HepG2 (cell line): Measurements from ENCODE around the gene MARS1. TPM values are rescaled to one million over a fixed set of nuclear protein-coding genes. Genes with fewer than 3 reads are reported as not detected.

Experiments used
- AKNA ChIP-seq: sonication (generic); formaldehyde crosslinking; IDR thresholded peaks from 2 replicates; pipeline ENCODE4 v1.4.0; 2020; ENCODE audit warnings: missing genetic modification reagents, borderline replicate concordance
- ATF3 ChIP-seq: sonication (generic); formaldehyde crosslinking; IDR thresholded peaks from 2 replicates; pipeline ENCODE4 v1.4.0; 2020; ENCODE audit warnings: missing genetic modification reagents
- DR1 ChIP-seq: sonication (generic); formaldehyde crosslinking; IDR thresholded peaks from 2 replicates; pipeline ENCODE4 v1.8.0; 2021; ENCODE audit warnings: mild to moderate bottlenecking, missing genetic modification reagents, inconsistent platforms
- FOSL2 ChIP-seq: sonication (generic); formaldehyde crosslinking; IDR thresholded peaks from 2 replicates; pipeline ENCODE4 v1.4.0; 2020; ENCODE audit warnings: missing genetic modification reagents
- FOXC1 ChIP-seq: sonication (generic); formaldehyde crosslinking; IDR thresholded peaks from 2 replicates; pipeline ENCODE4 v1.8.0; 2022; ENCODE audit warnings: mild to moderate bottlenecking, missing genetic modification reagents, borderline replicate concordance
- NCOA2 ChIP-seq: sonication (generic); formaldehyde crosslinking; IDR thresholded peaks from 2 replicates; pipeline ENCODE4 v1.8.0; 2022; ENCODE audit warnings: inconsistent platforms
- NFKB2 ChIP-seq: sonication (generic); formaldehyde crosslinking; IDR thresholded peaks from 2 replicates; pipeline ENCODE4 v1.4.0; 2020; ENCODE audit warnings: missing genetic modification reagents, borderline replicate concordance
- NR2C2 ChIP-seq: sonication (generic); formaldehyde crosslinking; IDR thresholded peaks from 2 replicates; pipeline ENCODE4 v1.4.0; 2020; ENCODE audit warnings: missing genetic modification reagents, mild to moderate bottlenecking, moderate library complexity, borderline replicate concordance
- PHF21A ChIP-seq: sonication (generic); formaldehyde crosslinking; IDR thresholded peaks from 2 replicates; pipeline ENCODE4 v1.5.0; 2020; ENCODE audit warnings: mild to moderate bottlenecking, missing genetic modification reagents
- PITX1 ChIP-seq: sonication (generic); formaldehyde crosslinking; IDR thresholded peaks from 2 replicates; pipeline ENCODE4 v1.5.1; 2020; ENCODE audit warnings: mild to moderate bottlenecking, missing genetic modification reagents
- PTBP1 ChIP-seq: fragments of 200-400 bp; formaldehyde crosslinking; IDR thresholded peaks from 2 replicates; pipeline ENCODE4 v1.6.1; 2018; ENCODE audit warnings: low read length, low read depth; ENCODE audit not compliant: poor library complexity, severe bottlenecking
- RNF219 ChIP-seq: sonication (generic); formaldehyde crosslinking; IDR thresholded peaks from 2 replicates; pipeline ENCODE4 v1.5.0; 2020; ENCODE audit warnings: mild to moderate bottlenecking, missing genetic modification reagents
- SALL1 ChIP-seq: sonication (generic); formaldehyde crosslinking; IDR thresholded peaks from 2 replicates; pipeline ENCODE4 v1.8.0; 2022; ENCODE audit warnings: mild to moderate bottlenecking, missing genetic modification reagents
- SMARCC2 ChIP-seq: fragments of 450-650 bp; IDR thresholded peaks from 2 replicates; pipeline ENCODE4 v1.6.1; 2017; ENCODE audit warnings: antibody characterized with exemption, mild to moderate bottlenecking
- ZBTB44 ChIP-seq: sonication (generic); formaldehyde crosslinking; IDR thresholded peaks from 2 replicates; pipeline ENCODE4 v1.4.0; 2020; ENCODE audit warnings: missing genetic modification reagents
- ZNF34 ChIP-seq: sonication (generic); formaldehyde crosslinking; IDR thresholded peaks from 2 replicates; pipeline ENCODE4 v1.4.0; 2020; ENCODE audit warnings: mild to moderate bottlenecking, missing genetic modification reagents, borderline replicate concordance
- ZNF343 ChIP-seq: sonication (generic); formaldehyde crosslinking; IDR thresholded peaks from 2 replicates; pipeline ENCODE4 v1.4.0; 2020; ENCODE audit warnings: mild to moderate bottlenecking, missing genetic modification reagents
- ZNF383 ChIP-seq: sonication (generic); formaldehyde crosslinking; IDR thresholded peaks from 2 replicates; pipeline ENCODE4 v1.4.0; 2020; ENCODE audit warnings: missing genetic modification reagents, mild to moderate bottlenecking, borderline replicate concordance
- polyA plus RNA-seq, 8 experiments: library from polyadenylated mRNA; depleted of rRNA in 3 of 8; stranded (reverse) in 7 of 8; unstranded in 1 of 8; fragments of >200 nt; fragmentation: Illumina TruSeq in 4 of 8; extraction: Trizol in 4 of 8; gene quantifications; 2 replicates each; pipeline versions ENCODE4 v1.2.1 to v1.2.3, GENCODE V29; 2011 to 2016; ENCODE audit warnings: low read depth in 4 of 8, missing spikeins in 1 of 8, mixed read lengths in 1 of 8; ENCODE audit not compliant: insufficient read depth in 1 of 8
- total RNA-seq, 5 experiments: library from RNA; depleted of rRNA; stranded (reverse); fragments of >200 nt; fragmentation: Illumina TruSeq; extraction: Trizol; gene quantifications; 2 replicates each; pipeline ENCODE4 v1.2.3, GENCODE V29; 2016; ENCODE audit warnings: low read depth in 1 of 5
- TF ChIP-seq, protein P1 (sequence below): sonication (generic); formaldehyde crosslinking; IDR thresholded peaks from 2 replicates; pipeline ENCODE4 v1.4.0; 2020; ENCODE audit warnings: mild to moderate bottlenecking, missing genetic modification reagents

Gene MARS1
- total and polyA plus RNA-seq, 2 of the 13 experiments (the other 11 are each of a cell fraction or from before 2014, with no cell fraction given): 115 to 181 TPM

- TF ChIP-seq FOSL2 (peak; percentile 81), NFKB2 (CRISPR knock-in tag) (no peak), DR1 (CRISPR knock-in tag) (no peak; the same call in 1 of the 2 replicates), ZBTB44 (CRISPR knock-in tag) (no peak), PITX1 (CRISPR knock-in tag) (peak; percentile 94), PTBP1 (no peak), AKNA (CRISPR knock-in tag) (no peak), NR2C2 (CRISPR knock-in tag) (peak; percentile 89), SMARCC2 (no peak), ATF3 (CRISPR knock-in tag) (peak; percentile 76), FOXC1 (CRISPR knock-in tag) (peak; percentile 68; the same call in 1 of the 2 replicates), ZNF343 (CRISPR knock-in tag) (peak; percentile 87), RNF219 (CRISPR knock-in tag) (0 out of 2 replicates have a peak, but pooled peaks have one; percentile 76), PHF21A (peak; percentile 99), ZNF383 (CRISPR knock-in tag) (peak; percentile 95; the same call in 1 of the 2 replicates), ZNF34 (CRISPR knock-in tag) (peak; percentile 85; the same call in 1 of the 2 replicates), NCOA2 (CRISPR knock-in tag) (peak; percentile 95), SALL1 (CRISPR knock-in tag) (peak; percentile 99)
- TF ChIP-seq, protein P1, sequence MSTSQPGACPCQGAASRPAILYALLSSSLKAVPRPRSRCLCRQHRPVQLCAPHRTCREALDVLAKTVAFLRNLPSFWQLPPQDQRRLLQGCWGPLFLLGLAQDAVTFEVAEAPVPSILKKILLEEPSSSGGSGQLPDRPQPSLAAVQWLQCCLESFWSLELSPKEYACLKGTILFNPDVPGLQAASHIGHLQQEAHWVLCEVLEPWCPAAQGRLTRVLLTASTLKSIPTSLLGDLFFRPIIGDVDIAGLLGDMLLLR (CRISPR knock-in tag): no peak
These were observed 36.6 kb upstream of the MARS1 start (continued) for GRCh38 chr12:57451233-57451778.
